Thyroid gland (tissue), 4 donors: ENCODE results near the gene C20orf141. TPM values are rescaled to one million over a fixed set of nuclear protein-coding genes. Genes with fewer than 3 reads are reported as not detected.
A peak's percentile ranks its signal among the peaks of the same experiment; 100 is the strongest.

ENCODE experiments used
- DNase-seq, 2 donors: peaks; one replicate each; pipeline ENCODE4 v3.0.0-alpha.2; 2019
- H3K27ac ChIP-seq, 3 donors: fragments of 200-600 bp; sonication (generic); 1 replicate in 2 of 3; 2 replicates in 1 of 3; pipeline ENCODE4 v1.5.1; 2016 to 2019; ENCODE audit warnings: mild to moderate bottlenecking in 1 of 3, moderate library complexity in 1 of 3
- H3K27me3 ChIP-seq: fragments of 200-600 bp; sonication (generic); one replicate; pipeline ENCODE4 v1.5.1; 2019
- H3K36me3 ChIP-seq, 2 donors: fragments of 200-600 bp; sonication (generic); one replicate each; pipeline ENCODE4 v1.5.1; 2016 to 2019
- H3K4me1 ChIP-seq, 2 donors: fragments of 200-600 bp; sonication (generic); one replicate each; pipeline ENCODE4 v1.5.1; 2017 to 2019
- H3K4me3 ChIP-seq, 3 donors: fragments of 200-600 bp; sonication (generic); replicated peaks in 1 of 3; 1 replicate in 2 of 3; 2 replicates in 1 of 3; pipeline ENCODE4 v1.5.1; 2016; ENCODE audit warnings: mild to moderate bottlenecking in 1 of 3
- H3K9me3 ChIP-seq: fragments of 200-600 bp; sonication (generic); one replicate; pipeline ENCODE4 v1.5.1; 2017
- POLR2A ChIP-seq, 2 donors: fragments of 450-650 bp; IDR thresholded peaks; one replicate each; pipeline ENCODE4 v1.6.1; 2017; ENCODE audit warnings: antibody characterized with exemption in 2 of 2, mild to moderate bottlenecking in 2 of 2, moderate library complexity in 1 of 2
- WGBS, 2 donors: methylation state at CpG; one replicate each; pipeline ENCODE4 v1.1.5; 2017; 5-methylcytosine and 5-hydroxymethylcytosine counted together
- intact Hi-C: fragments of 100-400 bp; cut with DNase I; formaldehyde crosslinking; loops from one replicate; pipeline ENCODE4 v1.15.1; 2023
- total RNA-seq, 4 donors: library from RNA; depleted of rRNA; stranded (reverse); fragments of >200 nt; gene quantifications; one replicate each; pipeline ENCODE4 v1.2.3, GENCODE V29; 2016
- TF ChIP-seq, protein P1 (sequence below), 6 experiments: fragments of 200-600 bp in 3 of 6; fragments of 450-650 bp in 3 of 6; sonication (generic) in 3 of 6; IDR thresholded peaks; one replicate each; pipeline ENCODE4 v1.5.1; 2016 to 2019; ENCODE audit warnings: antibody characterized with exemption in 6 of 6, mild to moderate bottlenecking in 2 of 6, inconsistent platforms in 1 of 6, moderate library complexity in 1 of 6

C20orf141 gene
- total RNA-seq, 4 donors from 2014 or later, result not detected

DNA sequence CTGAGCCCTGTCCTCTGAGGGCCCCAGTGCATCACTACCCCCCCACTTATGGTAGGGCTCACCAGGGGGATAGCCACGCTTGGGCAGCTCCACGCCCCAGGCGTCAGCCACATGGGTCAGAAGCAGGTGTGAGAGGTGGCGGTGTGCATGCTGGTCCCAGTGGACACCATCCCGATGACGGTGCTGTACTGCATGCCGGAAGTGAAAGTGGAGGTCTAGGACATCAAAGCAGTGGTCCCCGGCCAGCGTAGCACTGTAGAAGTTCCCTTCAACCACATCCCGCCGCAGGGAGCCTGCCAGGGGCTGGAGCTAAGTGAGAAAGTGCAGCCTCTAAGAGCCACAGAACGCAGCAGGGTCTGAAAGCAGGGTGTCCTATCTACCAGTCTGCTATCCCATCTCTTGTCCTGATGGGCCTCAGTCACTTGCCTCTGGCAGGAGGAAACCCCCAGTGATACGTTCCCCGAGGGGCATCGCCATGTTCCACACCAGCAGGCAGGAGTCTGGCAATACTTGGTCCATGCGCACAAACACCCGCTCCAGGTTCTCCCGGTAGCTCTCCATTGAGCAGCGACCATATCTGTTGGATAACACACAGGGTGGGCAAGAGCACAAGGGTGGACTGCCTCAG, 23.5 kb downstream of the C20orf141 start:
- no peaks in the 10 kb centered on the region for H3K9me3 ChIP-seq
- no peak for TF ChIP-seq POLR2A (IDR thresholded peaks at IDR 0.05)
- TF ChIP-seq, protein P1, sequence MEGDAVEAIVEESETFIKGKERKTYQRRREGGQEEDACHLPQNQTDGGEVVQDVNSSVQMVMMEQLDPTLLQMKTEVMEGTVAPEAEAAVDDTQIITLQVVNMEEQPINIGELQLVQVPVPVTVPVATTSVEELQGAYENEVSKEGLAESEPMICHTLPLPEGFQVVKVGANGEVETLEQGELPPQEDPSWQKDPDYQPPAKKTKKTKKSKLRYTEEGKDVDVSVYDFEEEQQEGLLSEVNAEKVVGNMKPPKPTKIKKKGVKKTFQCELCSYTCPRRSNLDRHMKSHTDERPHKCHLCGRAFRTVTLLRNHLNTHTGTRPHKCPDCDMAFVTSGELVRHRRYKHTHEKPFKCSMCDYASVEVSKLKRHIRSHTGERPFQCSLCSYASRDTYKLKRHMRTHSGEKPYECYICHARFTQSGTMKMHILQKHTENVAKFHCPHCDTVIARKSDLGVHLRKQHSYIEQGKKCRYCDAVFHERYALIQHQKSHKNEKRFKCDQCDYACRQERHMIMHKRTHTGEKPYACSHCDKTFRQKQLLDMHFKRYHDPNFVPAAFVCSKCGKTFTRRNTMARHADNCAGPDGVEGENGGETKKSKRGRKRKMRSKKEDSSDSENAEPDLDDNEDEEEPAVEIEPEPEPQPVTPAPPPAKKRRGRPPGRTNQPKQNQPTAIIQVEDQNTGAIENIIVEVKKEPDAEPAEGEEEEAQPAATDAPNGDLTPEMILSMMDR (IDR thresholded peaks at IDR 0.05), result no peak
- no peak overlapping the region for H3K4me3 ChIP-seq
- H3K27me3 ChIP-seq, result no peaks in the 10 kb centered on the region
- H3K36me3 ChIP-seq, result peaks cover 0 to 8% of the 10 kb centered on the region in 2 donors
- DNase-seq, result no peak
- intact Hi-C loops, result no loop called here
- peaks cover 17 to 25% of the 10 kb centered on the region in 2 donors for H3K4me1 ChIP-seq
- 96 to 97% methylated on average over 13 to 16 of the region's 19 CpGs for WGBS, 2 donors
- H3K27ac ChIP-seq, result no peak overlapping the region

DNA sequence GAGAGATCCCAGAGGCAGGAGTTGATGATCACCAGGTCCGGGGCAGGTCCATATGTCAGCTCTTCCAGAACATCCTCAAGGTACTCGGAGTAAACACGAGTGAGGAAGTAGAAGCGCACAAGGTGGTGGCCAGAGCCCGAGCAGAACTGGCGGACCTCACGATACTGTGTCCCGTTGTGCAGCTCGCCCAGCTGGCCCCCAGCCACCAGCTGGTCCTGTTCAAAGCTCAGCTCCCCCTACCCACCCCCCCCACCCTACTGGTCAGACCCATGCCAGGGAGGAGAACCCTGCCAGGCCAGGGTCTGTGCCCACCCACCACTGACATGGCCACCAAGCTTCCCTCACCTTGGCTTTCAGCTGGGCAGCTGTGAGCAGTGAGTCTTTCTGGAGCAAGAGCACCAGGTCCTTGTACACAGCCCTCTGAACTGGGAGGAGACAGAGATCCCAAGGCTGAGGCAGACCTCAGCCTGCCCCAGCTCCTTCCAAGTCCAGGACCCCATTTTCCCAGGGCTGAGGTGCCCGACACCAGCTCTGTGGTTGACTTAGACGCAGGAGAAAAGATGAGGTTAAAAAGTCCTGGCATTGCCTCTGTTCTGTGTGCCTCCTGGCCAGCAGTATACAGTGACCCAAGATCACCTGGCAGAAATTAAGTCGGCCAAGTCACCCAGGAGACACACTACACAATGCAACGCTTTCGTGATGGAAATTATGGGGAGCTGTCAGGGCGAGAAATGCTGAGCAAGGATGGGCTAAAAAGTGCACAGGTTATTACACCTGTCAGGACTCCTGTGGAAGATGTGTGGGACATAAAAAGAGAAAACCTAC, 24.3 kb downstream of the C20orf141 start:
- 94 to 96% methylated on average over 14 to 15 of the region's 15 CpGs for WGBS, 2 donors
- intact Hi-C loops, result no loop called here
- no peak for DNase-seq
- no peak overlapping the region for H3K4me3 ChIP-seq
- H3K27ac ChIP-seq, result no peak overlapping the region
- H3K9me3 ChIP-seq, result no peaks in the 10 kb centered on the region
- H3K36me3 ChIP-seq, result peaks cover 0 to 8% of the 10 kb centered on the region in 2 donors
- H3K4me1 ChIP-seq, result peaks cover 17 to 25% of the 10 kb centered on the region in 2 donors
- H3K27me3 ChIP-seq, result no peaks in the 10 kb centered on the region
- no peak for TF ChIP-seq POLR2A (IDR thresholded peaks at IDR 0.05)
- TF ChIP-seq, protein P1 (IDR thresholded peaks at IDR 0.05), result no peak

DNA sequence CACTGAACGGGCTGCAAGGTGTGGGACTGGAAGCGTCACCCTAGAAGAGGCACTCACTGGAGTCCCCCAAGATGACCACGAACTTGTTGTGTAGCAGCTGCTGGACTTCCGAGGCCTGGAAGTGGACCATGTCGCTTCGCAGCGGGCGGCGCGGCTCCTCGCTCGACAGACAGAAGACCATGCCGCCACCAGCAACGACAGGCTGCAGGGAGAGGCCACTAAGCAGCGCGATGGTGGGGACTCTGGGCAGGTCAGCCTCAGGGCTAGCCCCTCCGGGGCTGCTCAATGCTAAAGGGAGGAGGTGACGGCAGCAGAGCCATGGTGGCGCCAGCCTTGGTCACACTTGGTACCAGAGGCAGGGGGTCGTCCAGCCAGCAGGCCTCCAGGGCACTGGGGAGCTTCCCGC, 24.9 kb downstream of the C20orf141 start:
- DNase-seq, result no peak
- Histone ChIP-seq H3K4me3 (peak overlapping the region; percentile 75 to 100 (median 99)), H3K9me3 (no peaks in the 10 kb centered on the region), H3K27me3 (no peaks in the 10 kb centered on the region), H3K27ac (peak overlapping the region in 2 of 3 donors; percentile 88 to 92), H3K4me1 (peaks cover 17 to 25% of the 10 kb centered on the region in 2 donors), H3K36me3 (peaks cover 0 to 8% of the 10 kb centered on the region in 2 donors)
- 90 to 96% methylated on average over 9 to 16 of the region's 21 CpGs for WGBS, 2 donors
- TF ChIP-seq POLR2A (IDR thresholded peaks at IDR 0.05), result no peak
- TF ChIP-seq, protein P1 (IDR thresholded peaks at IDR 0.05), result no peak
- intact Hi-C loops, result loop anchor here (5.0 to 10.0 kb wide), 2 partner anchors 85 to 147 kb away; partner anchors contain the start of gene EBF4

DNA sequence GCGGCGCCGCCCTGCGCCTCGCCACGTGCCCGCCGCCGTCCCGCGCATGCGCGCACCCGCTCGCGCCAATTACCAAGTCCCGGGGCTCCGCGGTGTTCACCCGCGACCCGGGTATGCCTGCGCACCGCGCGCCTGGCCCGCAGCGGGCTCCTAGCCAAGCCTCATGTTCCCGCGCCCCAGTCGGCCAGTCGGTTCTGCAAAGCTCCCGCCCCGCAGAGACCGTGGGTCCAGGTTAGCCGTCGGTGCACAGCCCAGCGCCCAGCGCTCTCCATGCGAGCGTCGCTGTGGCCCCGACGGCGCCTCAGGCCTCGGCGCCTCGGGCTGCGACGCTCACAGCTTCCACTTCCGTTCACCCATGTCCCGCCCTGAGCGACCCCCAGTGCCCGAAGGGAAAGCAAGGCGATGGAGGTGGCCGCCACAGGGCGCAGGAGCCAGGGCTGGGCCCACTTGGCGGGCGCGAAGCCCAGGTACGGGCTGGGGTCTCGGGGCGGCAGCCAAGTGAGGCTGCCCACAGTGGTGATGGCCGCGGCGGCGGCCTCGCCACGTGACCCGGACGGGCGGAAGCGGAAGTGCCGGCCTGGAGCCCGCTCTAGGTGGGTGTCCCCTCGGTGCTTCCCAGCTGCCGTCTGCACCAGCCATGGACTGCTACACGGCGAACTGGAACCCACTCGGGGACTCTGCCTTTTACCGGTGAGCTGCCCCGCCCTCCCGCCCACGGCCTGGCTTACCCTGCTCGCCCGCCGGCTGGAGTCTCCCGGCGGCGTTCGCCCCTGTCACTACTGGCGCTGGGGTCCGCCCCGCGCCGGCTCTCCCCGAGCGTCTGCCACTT, 25.6 kb downstream of the C20orf141 start, which contains the start of the genes PCED1A and VPS16:
Gene PCED1A, minus strand, starts transcription at position 518 of the 829 bp plus-strand sequence. CDS start 743 bp downstream, outside the sequence.
Gene VPS16, plus strand, starts transcription at position 608 of the 829 bp plus-strand sequence. Its CDS starts 30 bp downstream, at position 638.
- WGBS, 2 donors, result 1 to 2% methylated on average over 19 to 33 of the region's 98 CpGs
- peaks cover 17 to 25% of the 10 kb centered on the region in 2 donors for H3K4me1 ChIP-seq
- peaks cover 0 to 8% of the 10 kb centered on the region in 2 donors for H3K36me3 ChIP-seq
- peak within 1 kb of the TSS; percentile 75 to 100 (median 99) for H3K4me3 ChIP-seq
- TF ChIP-seq, protein P1 (IDR thresholded peaks at IDR 0.05), result no peak
- TF ChIP-seq POLR2A (IDR thresholded peaks at IDR 0.05), result peak in 1 of 2 donors; percentile 64
- H3K9me3 ChIP-seq, result no peaks in the 10 kb centered on the region
- peak within 1 kb of the TSS; percentile 88 to 92 (median 91) for H3K27ac ChIP-seq
- intact Hi-C loops, result loop anchor here (5.0 to 10.0 kb wide), 2 partner anchors 86 to 148 kb away; partner anchors contain the start of gene EBF4
- peak; percentile 89 to 90 for DNase-seq
- no peaks in the 10 kb centered on the region for H3K27me3 ChIP-seq
